Karpas-422 (cell line): Measurements from ENCODE around the gene ARID1B. TPM values are rescaled to one million over a fixed set of nuclear protein-coding genes. Genes with fewer than 3 reads are reported as not detected.
A peak's percentile ranks its signal among the peaks of the same experiment; 100 is the strongest.

ENCODE experiments used
- DNase-seq: peaks from one replicate; pipeline ENCODE4 v3.0.0-alpha.2; 2015
- H2AFZ ChIP-seq: fragments of 200-600 bp; sonication (generic); 2 replicates; pipeline ENCODE4 v1.6.1; 2014; ENCODE audit warnings: antibody characterized with exemption, low read length, mixed read lengths
- H3K27ac ChIP-seq: fragments of 200-600 bp; sonication (generic); 2 replicates; pipeline ENCODE4 v1.5.1; 2014; ENCODE audit warnings: mild to moderate bottlenecking, low read length, moderate library complexity
- H3K27me3 ChIP-seq: fragments of 200-600 bp; sonication (generic); 2 replicates; pipeline ENCODE4 v1.6.1; 2014; ENCODE audit warnings: low read length, mixed read lengths
- H3K36me3 ChIP-seq: fragments of 200-600 bp; sonication (generic); 2 replicates; pipeline ENCODE4 v1.6.1; 2014; ENCODE audit warnings: low read length, mixed read lengths; ENCODE audit not compliant: insufficient read depth
- H3K4me1 ChIP-seq: fragments of 200-600 bp; sonication (generic); 2 replicates; pipeline ENCODE4 v1.6.1; 2014; ENCODE audit warnings: mild to moderate bottlenecking, low read length, mixed read lengths
- H3K4me2 ChIP-seq: fragments of 200-600 bp; sonication (generic); 2 replicates; pipeline ENCODE4 v1.6.1; 2014; ENCODE audit warnings: low read length, low read depth, mild to moderate bottlenecking; ENCODE audit not compliant: poor library complexity, severe bottlenecking
- H3K4me3 ChIP-seq: fragments of 200-600 bp; sonication (generic); 2 replicates; pipeline ENCODE4 v1.5.1; 2014; ENCODE audit warnings: mild to moderate bottlenecking, antibody characterized with exemption, low read length, mixed read lengths
- H3K79me2 ChIP-seq: fragments of 200-600 bp; sonication (generic); 2 replicates; pipeline ENCODE4 v1.6.1; 2014; ENCODE audit warnings: mild to moderate bottlenecking, low read length, mixed read lengths
- H3K9ac ChIP-seq: fragments of 200-600 bp; sonication (generic); 2 replicates; pipeline ENCODE4 v1.6.0; 2014; ENCODE audit warnings: low read length
- H3K9me2 ChIP-seq: fragments of 200-600 bp; sonication (generic), shearing (Covaris generic); replicated peaks from 2 replicates; pipeline ENCODE4 v1.6.0; 2014; ENCODE audit warnings: mild to moderate bottlenecking, low read length, moderate library complexity; ENCODE audit not compliant: insufficient read depth
- H3K9me3 ChIP-seq: fragments of 300-700, 200-600 bp; sonication (generic); 2 replicates; pipeline ENCODE4 v1.6.1; 2014; ENCODE audit warnings: low read length, mixed read lengths
- H4K20me1 ChIP-seq: fragments of 200-600 bp; sonication (generic); 2 replicates; pipeline ENCODE4 v1.6.1; 2014; ENCODE audit warnings: mild to moderate bottlenecking, antibody characterized with exemption, low read length, low read depth; ENCODE audit not compliant: insufficient read depth
- total RNA-seq: library from RNA; depleted of rRNA; stranded (reverse); fragments of >200 nt; shearing (Covaris generic); gene quantifications from 2 replicates; pipeline ENCODE4 v1.2.3, GENCODE V29; 2014; ENCODE audit warnings: low replicate concordance

ARID1B gene
- total RNA-seq, 1 experiment from 2014 or later = 174 TPM

GRCh38 chr6:156767603-156768467 is 9.3 kb upstream of the ARID1B start:
- H3K9ac ChIP-seq = no peak overlapping the region
- H4K20me1 ChIP-seq = no peaks in the 10 kb centered on the region
- no peaks in the 10 kb centered on the region for H3K36me3 ChIP-seq
- no peaks in the 10 kb centered on the region for H3K9me2 ChIP-seq
- H3K27ac ChIP-seq = no peak overlapping the region
- H2AFZ ChIP-seq = no peak overlapping the region
- H3K4me1 ChIP-seq = peaks cover 12% of the 10 kb centered on the region
- no peaks in the 10 kb centered on the region for H3K79me2 ChIP-seq
- no peaks in the 10 kb centered on the region for H3K27me3 ChIP-seq
- H3K4me3 ChIP-seq = no peak overlapping the region
- H3K4me2 ChIP-seq = no peak overlapping the region
- no peaks in the 10 kb centered on the region for H3K9me3 ChIP-seq
- DNase-seq = peak; percentile 64

- Histone ChIP-seq H3K36me3 (no peaks in the 10 kb centered on the region), H3K79me2 (0 out of 2 replicates have a peak, but pooled peaks cover 4% of the 10 kb centered on the region), H3K9ac (no peak overlapping the region), H3K27me3 (no peaks in the 10 kb centered on the region), H3K4me2 (no peak overlapping the region), H3K9me3 (no peaks in the 10 kb centered on the region), H4K20me1 (no peaks in the 10 kb centered on the region), H3K4me1 (peaks cover 33% of the 10 kb centered on the region), H2AFZ (no peak overlapping the region), H3K27ac (no peak overlapping the region), H3K9me2 (no peaks in the 10 kb centered on the region), H3K4me3 (no peak overlapping the region)
- no peak for DNase-seq
These were observed 6.1 kb upstream of the ARID1B start for GRCh38 chr6:156771047-156771446.

- DNase-seq = no peak
- Histone ChIP-seq H3K4me1 (peaks cover 40% of the 10 kb centered on the region), H3K9ac (no peak overlapping the region), H3K27ac (no peak overlapping the region), H3K27me3 (no peaks in the 10 kb centered on the region), H2AFZ (no peak overlapping the region), H3K79me2 (peaks cover 8% of the 10 kb centered on the region), H4K20me1 (no peaks in the 10 kb centered on the region), H3K9me2 (no peaks in the 10 kb centered on the region), H3K9me3 (no peaks in the 10 kb centered on the region), H3K4me2 (no peak overlapping the region), H3K36me3 (no peaks in the 10 kb centered on the region), H3K4me3 (no peak overlapping the region)
These were observed 5.4 kb upstream of the ARID1B start for GRCh38 chr6:156771761-156772160.

- H3K27me3 ChIP-seq = no peaks in the 10 kb centered on the region
- H3K4me2 ChIP-seq = no peak overlapping the region
- H3K9ac ChIP-seq = no peak overlapping the region
- H4K20me1 ChIP-seq = no peaks in the 10 kb centered on the region
- H3K9me3 ChIP-seq = no peaks in the 10 kb centered on the region
- H3K9me2 ChIP-seq = no peaks in the 10 kb centered on the region
- no peak overlapping the region for H3K4me3 ChIP-seq
- peaks cover 13% of the 10 kb centered on the region for H3K79me2 ChIP-seq
- H3K4me1 ChIP-seq = peaks cover 30% of the 10 kb centered on the region
- no peak overlapping the region for H2AFZ ChIP-seq
- no peak overlapping the region for H3K27ac ChIP-seq
- no peak for DNase-seq
- no peaks in the 10 kb centered on the region for H3K36me3 ChIP-seq
These were observed 3.7 kb upstream of the ARID1B start for GRCh38 chr6:156773476-156773875.

GRCh38 chr6:156773935-156774852 is 3.0 kb upstream of the ARID1B start:
- no peak for DNase-seq
- Histone ChIP-seq H4K20me1 (no peaks in the 10 kb centered on the region), H3K9ac (no peak overlapping the region), H3K27me3 (no peaks in the 10 kb centered on the region), H3K27ac (no peak overlapping the region), H2AFZ (0 out of 2 replicates have a peak overlapping the region, but pooled peaks have one; percentile 49), H3K4me2 (peak overlapping the region; percentile 28), H3K36me3 (no peaks in the 10 kb centered on the region), H3K9me2 (no peaks in the 10 kb centered on the region), H3K4me1 (peaks cover 28% of the 10 kb centered on the region), H3K9me3 (no peaks in the 10 kb centered on the region), H3K79me2 (peaks cover 13% of the 10 kb centered on the region), H3K4me3 (no peak overlapping the region)

DNA sequence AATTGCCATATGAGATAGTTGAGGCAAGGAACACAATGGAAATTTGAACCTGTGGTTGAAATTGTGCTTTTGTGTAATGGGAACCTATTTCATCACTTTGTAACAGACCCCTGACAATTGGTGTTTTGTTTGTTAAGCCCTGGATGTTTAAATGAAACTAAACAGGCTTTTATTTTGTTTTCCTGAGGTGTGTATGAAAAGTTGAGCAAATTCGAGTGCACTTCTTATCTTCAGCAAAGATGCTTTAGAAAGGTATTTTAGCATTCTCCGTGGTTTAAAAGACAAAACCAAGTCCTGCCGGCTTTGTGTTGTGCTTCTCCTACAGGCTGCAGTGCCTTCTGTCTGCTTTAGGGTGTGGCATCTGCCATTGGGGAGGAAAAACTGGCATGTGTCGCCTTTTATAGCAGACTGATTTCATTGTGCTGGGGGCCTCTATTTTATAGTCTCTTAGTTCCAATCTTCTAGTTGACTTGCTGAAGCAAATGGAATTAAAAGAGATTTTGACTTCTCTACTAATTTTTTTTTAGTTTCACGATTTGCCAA is 2.2 kb upstream of the ARID1B start:
- Histone ChIP-seq H3K4me1 (peaks cover 28% of the 10 kb centered on the region), H3K27me3 (no peaks in the 10 kb centered on the region), H2AFZ (0 out of 2 replicates have a peak overlapping the region, but pooled peaks have one; percentile 49), H3K9me2 (no peaks in the 10 kb centered on the region), H3K9ac (no peak overlapping the region), H3K27ac (no peak overlapping the region), H4K20me1 (no peaks in the 10 kb centered on the region), H3K9me3 (no peaks in the 10 kb centered on the region), H3K36me3 (no peaks in the 10 kb centered on the region), H3K4me2 (peak overlapping the region; percentile 28), H3K4me3 (no peak overlapping the region), H3K79me2 (peaks cover 17% of the 10 kb centered on the region)
- no peak for DNase-seq

GRCh38 chr6:156775717-156776116 is 1.5 kb upstream of the ARID1B start:
- H4K20me1 ChIP-seq = no peaks in the 10 kb centered on the region
- H2AFZ ChIP-seq = no peak overlapping the region
- no peaks in the 10 kb centered on the region for H3K9me2 ChIP-seq
- DNase-seq = no peak
- H3K79me2 ChIP-seq = peaks cover 24% of the 10 kb centered on the region
- H3K4me1 ChIP-seq = peaks cover 31% of the 10 kb centered on the region
- no peak overlapping the region for H3K9ac ChIP-seq
- H3K27me3 ChIP-seq = no peaks in the 10 kb centered on the region
- H3K36me3 ChIP-seq = no peaks in the 10 kb centered on the region
- peak overlapping the region; percentile 86 for H3K4me2 ChIP-seq
- H3K27ac ChIP-seq = no peak overlapping the region
- no peak overlapping the region for H3K4me3 ChIP-seq
- H3K9me3 ChIP-seq = no peaks in the 10 kb centered on the region

DNA sequence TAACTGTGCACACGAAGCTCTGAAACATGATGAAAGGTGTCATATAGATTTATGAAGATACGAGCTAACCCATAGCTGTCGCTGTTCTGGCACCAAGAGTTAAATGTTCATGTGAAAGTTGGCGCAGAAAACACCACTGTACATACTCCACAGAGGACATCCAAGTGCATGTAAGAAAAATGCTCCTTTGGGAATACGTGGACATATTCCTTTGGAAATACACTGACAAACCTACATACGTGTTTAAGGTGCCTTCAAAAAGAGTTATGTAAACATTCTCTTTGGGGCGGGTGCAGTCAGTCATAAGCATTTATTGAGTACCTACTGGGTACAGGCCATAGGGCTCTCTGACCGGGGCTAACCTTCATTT is 723 bp upstream of the ARID1B start:
- Histone ChIP-seq H3K9ac (peak overlapping the region; percentile 80), H3K4me3 (peak overlapping the region; percentile 74), H4K20me1 (no peaks in the 10 kb centered on the region), H3K9me2 (no peaks in the 10 kb centered on the region), H3K36me3 (no peaks in the 10 kb centered on the region), H3K79me2 (peaks cover 32% of the 10 kb centered on the region), H3K27ac (peak overlapping the region; percentile 85), H3K4me2 (peak overlapping the region; percentile 86), H2AFZ (peak overlapping the region; percentile 47; the same call in 1 of the 2 replicates), H3K4me1 (peaks cover 38% of the 10 kb centered on the region), H3K27me3 (no peaks in the 10 kb centered on the region), H3K9me3 (no peaks in the 10 kb centered on the region)
- DNase-seq = peak; percentile 61
